Glutamatergic neuron (in vitro differentiated cells): ENCODE results near the gene NFYC. TPM values are rescaled to one million over a fixed set of nuclear protein-coding genes. Genes with fewer than 3 reads are reported as not detected.

Experiments used
- DNase-seq: peaks from one replicate; pipeline ENCODE4 v3.0.0; 2022
- H3K27ac Mint-ChIP-seq: one replicate; pipeline ENCODE4 v1.8.0; 2020; ENCODE audit warnings: mild to moderate bottlenecking, mixed read lengths, inconsistent platforms; ENCODE audit not compliant: unreplicated experiment
- H3K27me3 Mint-ChIP-seq: one replicate; pipeline ENCODE4 v1.8.0; 2020; ENCODE audit warnings: mild to moderate bottlenecking, moderate library complexity, mixed read lengths, inconsistent platforms; ENCODE audit not compliant: unreplicated experiment
- H3K36me3 Mint-ChIP-seq: one replicate; pipeline ENCODE4 v1.8.0; 2020; ENCODE audit warnings: mild to moderate bottlenecking, mixed read lengths, inconsistent platforms; ENCODE audit not compliant: unreplicated experiment
- H3K4me1 Mint-ChIP-seq: one replicate; pipeline ENCODE4 v1.8.0; 2020; ENCODE audit warnings: mild to moderate bottlenecking, low read depth, mixed read lengths, inconsistent platforms; ENCODE audit not compliant: unreplicated experiment
- H3K4me3 Mint-ChIP-seq: one replicate; pipeline ENCODE4 v1.8.0; 2020; ENCODE audit warnings: mild to moderate bottlenecking, mixed read lengths, inconsistent platforms; ENCODE audit not compliant: unreplicated experiment
- H3K9me3 Mint-ChIP-seq: one replicate; pipeline ENCODE4 v1.8.0; 2020; ENCODE audit warnings: mild to moderate bottlenecking, moderate library complexity, mixed read lengths, inconsistent platforms; ENCODE audit not compliant: unreplicated experiment
- long read RNA-seq: library from polyadenylated mRNA; unstranded; transcript quantifications from one replicate; pipeline ENCODE4 v2.0.0, GENCODE V29; 2020; ENCODE audit not compliant: unreplicated experiment
- total RNA-seq: library from RNA; stranded (reverse); fragmentation: NEBNext Ultra II Directional; extraction: Animal tissue kit (Norgen Biotek cat#: 25700); gene quantifications from one replicate; pipeline ENCODE4 v1.2.1, GENCODE V29; 2021; ENCODE audit not compliant: unreplicated experiment
- TF ChIP-seq, protein P1 (sequence below): fragments of 200-600 bp; sonication (generic); IDR thresholded peaks from one replicate; pipeline ENCODE4 v1.5.0; 2021; ENCODE audit not compliant: partially characterized antibody, unreplicated experiment

The NFYC gene
- total RNA-seq: 44.2 TPM
- long read RNA-seq, transcript NFYC-213 (10 exons, 1,950 nt): major isoform, 12 of 18 reads
- long read RNA-seq, partial matches to known transcripts: 0 of 18 reads
- long read RNA-seq, other reads (novel, unspliced or antisense): 2 of 18 reads

DNA sequence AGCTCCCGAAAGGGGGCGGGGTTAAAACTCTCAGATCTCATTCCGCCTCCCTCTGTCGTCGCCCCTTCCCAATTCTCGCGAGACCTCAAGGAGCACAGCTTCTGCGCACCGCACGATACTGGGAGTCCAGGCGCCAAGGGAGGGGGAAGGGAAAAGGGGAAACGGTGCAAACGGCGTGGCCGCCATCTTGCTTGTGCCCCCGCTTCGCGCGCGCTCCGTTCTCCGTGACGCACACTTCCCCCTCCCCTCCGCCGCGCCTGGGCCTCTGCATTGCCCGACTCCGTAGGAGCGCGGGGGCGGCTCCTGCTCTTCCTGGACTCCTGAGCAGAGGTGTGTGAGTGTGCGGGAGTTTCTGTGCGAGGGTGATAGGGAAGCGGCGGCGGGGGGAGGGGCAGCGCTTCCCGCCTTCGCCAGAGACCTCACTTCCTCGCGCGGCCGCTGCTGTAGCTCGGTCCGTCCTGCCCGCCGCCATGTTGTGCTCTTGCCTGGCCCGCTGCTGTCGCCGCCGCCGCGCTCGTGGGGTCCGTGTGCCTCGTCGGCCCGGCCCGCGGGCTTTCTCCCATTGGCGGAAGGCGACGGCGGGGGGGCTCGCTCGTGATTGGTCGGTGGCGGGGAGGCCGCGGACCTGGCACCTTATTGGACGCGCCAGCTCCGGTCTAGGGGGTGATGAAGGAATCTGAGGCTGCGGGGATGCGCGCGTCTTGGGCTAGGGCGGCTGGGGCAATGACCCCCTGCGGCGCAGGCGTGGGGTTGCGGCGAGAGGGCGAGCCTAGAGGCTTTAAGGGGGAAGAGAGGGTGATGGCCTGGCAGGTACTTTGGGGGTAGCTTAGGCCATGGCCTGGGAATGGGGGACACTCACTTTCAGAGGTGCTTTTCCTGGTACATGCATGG lies at the start of gene NFYC:
TSS of gene NFYC (plus strand) at position 167 of the 891 bp plus-strand sequence. CDS start 47,140 bp downstream, outside the sequence.
- peak within 1 kb of the TSS; percentile 80 for H3K27ac Mint-ChIP-seq
- peak within 1 kb of the TSS; percentile 95 for H3K4me3 Mint-ChIP-seq
- TF ChIP-seq, protein P1, sequence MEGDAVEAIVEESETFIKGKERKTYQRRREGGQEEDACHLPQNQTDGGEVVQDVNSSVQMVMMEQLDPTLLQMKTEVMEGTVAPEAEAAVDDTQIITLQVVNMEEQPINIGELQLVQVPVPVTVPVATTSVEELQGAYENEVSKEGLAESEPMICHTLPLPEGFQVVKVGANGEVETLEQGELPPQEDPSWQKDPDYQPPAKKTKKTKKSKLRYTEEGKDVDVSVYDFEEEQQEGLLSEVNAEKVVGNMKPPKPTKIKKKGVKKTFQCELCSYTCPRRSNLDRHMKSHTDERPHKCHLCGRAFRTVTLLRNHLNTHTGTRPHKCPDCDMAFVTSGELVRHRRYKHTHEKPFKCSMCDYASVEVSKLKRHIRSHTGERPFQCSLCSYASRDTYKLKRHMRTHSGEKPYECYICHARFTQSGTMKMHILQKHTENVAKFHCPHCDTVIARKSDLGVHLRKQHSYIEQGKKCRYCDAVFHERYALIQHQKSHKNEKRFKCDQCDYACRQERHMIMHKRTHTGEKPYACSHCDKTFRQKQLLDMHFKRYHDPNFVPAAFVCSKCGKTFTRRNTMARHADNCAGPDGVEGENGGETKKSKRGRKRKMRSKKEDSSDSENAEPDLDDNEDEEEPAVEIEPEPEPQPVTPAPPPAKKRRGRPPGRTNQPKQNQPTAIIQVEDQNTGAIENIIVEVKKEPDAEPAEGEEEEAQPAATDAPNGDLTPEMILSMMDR: no peak
- H3K4me1 Mint-ChIP-seq: peaks cover 14% of the 10 kb centered on the region
- DNase-seq: peak; percentile 96
- peaks cover 1% of the 10 kb centered on the region for H3K36me3 Mint-ChIP-seq
- peaks cover 11% of the 10 kb centered on the region for H3K27me3 Mint-ChIP-seq
- H3K9me3 Mint-ChIP-seq: peaks cover 5% of the 10 kb centered on the region

DNA sequence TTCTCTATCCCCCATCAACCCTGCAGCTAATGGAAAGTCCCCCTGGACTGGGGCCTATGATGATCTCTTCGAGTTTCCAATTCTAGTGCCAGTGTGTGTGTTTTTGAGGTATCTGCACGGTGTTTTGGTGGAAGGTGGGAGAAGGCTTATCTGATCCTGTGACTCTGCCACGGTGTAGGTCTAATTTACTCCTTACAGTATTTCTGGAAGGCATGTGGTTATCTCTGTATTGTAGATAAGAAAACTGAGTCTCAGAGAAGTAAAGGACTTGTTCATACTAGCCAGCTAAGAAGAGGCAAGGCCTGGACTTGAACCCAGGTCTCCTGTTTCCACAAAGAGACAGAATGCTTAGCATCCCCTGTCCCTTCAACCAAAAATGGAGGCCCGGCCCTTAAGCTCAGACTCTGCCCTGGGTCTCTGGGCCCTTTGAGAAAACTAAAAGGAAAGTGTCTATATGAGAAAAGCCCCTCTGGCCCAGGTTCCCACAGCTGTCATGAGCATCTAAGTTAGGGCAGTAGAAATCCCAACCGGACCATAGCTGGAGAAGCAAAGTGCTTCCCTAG lies 46.3 kb upstream of the NFYC start:
- TF ChIP-seq, protein P1: no peak
- Mint-ChIP-seq H3K4me3 (peak overlapping the region; percentile 42), H3K27me3 (peaks cover under 1% of the 10 kb centered on the region), H3K9me3 (peaks cover 4% of the 10 kb centered on the region), H3K36me3 (peaks cover under 1% of the 10 kb centered on the region), H3K4me1 (peaks cover 25% of the 10 kb centered on the region), H3K27ac (no peak overlapping the region)
- DNase-seq: no peak

DNA sequence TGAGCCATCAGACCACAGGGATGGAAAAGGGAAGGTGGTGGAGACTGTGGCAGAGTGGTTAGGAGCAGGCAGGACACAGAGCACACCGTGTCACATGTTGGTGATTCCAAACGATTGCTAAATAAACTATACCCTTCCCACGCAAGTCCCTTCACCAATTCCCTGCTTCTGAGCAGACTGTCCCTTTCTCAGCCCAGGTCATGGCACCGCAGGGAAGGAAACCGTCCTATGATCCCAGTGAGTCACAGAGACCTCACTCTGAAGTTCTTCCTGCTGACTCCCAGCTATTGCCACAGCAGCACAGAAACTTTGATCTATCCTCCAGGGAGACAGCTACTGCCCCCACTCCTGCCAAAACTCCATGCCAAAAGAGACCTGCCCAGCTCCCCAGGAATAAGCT lies 45.2 kb upstream of the NFYC start:
- Mint-ChIP-seq H3K27ac (no peak overlapping the region), H3K4me3 (peak overlapping the region; percentile 12), H3K9me3 (peaks cover 4% of the 10 kb centered on the region), H3K4me1 (peaks cover 26% of the 10 kb centered on the region), H3K36me3 (no peaks in the 10 kb centered on the region), H3K27me3 (peaks cover 3% of the 10 kb centered on the region)
- DNase-seq: no peak
- TF ChIP-seq, protein P1: no peak

DNA sequence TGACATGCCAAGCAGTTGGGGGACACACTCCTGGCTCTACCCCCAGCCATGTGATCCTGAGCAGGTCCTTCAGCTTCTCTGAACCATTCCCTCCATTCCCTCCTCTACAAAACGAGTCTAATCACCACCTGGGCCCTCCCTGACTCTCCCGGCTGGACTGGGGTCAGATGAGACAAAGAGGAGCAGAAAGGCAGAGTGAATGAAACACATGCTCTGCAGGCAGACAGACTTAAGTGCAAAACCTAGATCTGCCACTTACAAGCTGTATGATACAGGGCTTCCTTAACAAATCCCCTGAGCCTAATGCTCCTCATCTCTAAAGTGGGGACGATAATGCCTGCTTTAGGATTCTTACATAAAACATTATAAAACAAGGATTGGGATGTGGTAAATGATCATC lies 43.3 kb upstream of the NFYC start:
- peak overlapping the region; percentile 67 for H3K4me3 Mint-ChIP-seq
- H3K27ac Mint-ChIP-seq: peak overlapping the region; percentile 92
- H3K4me1 Mint-ChIP-seq: peaks cover 26% of the 10 kb centered on the region
- TF ChIP-seq, protein P1: no peak
- H3K36me3 Mint-ChIP-seq: no peaks in the 10 kb centered on the region
- H3K9me3 Mint-ChIP-seq: peaks cover 4% of the 10 kb centered on the region
- DNase-seq: no peak
- peaks cover 3% of the 10 kb centered on the region for H3K27me3 Mint-ChIP-seq
